ENCODE measurements around the gene SRRD. TPM values are rescaled to one million over a fixed set of nuclear protein-coding genes. Genes with fewer than 3 reads are reported as not detected.

Gene SRRD
- total and polyA plus RNA-seq, 2 of the 13 experiments (the other 11 are each of a cell fraction or from before 2014, with no cell fraction given), result 22.8 to 36.6 TPM

GRCh38 chr22:26483439-26484359 lies at the start of gene SRRD, which contains the start of gene HPS4 (continued):
- TF ChIP-seq AKNA (CRISPR knock-in tag; IDR thresholded peaks at IDR 0.05; ENCODE audit: borderline replicate concordance) (no peak), STAT6 (CRISPR knock-in tag; IDR thresholded peaks at IDR 0.05; ENCODE audit: borderline replicate concordance) (no peak), ZNF792 (CRISPR knock-in tag; IDR thresholded peaks at IDR 0.05) (peak; percentile 62; the same call in 1 of the 2 replicates), ZNF891 (CRISPR knock-in tag; IDR thresholded peaks at IDR 0.05) (peak; percentile 83), ZNF44 (CRISPR knock-in tag; IDR thresholded peaks at IDR 0.05) (0 out of 2 replicates have a peak, but pooled peaks have one; percentile 62), NONO (IDR thresholded peaks at IDR 0.05) (no peak), NONO (CRISPR knock-in tag; conservative IDR thresholded peaks at IDR 0.05) (peak; percentile 94), NR2F1 (CRISPR knock-in tag; IDR thresholded peaks at IDR 0.05) (peak; percentile 78 to 88), MTF2 (CRISPR knock-in tag; IDR thresholded peaks at IDR 0.05; ENCODE audit: borderline replicate concordance) (peak; percentile 59; the same call in 1 of the 2 replicates), ATF7 (IDR thresholded peaks at IDR 0.05) (peak; percentile 55), ATF7 (CRISPR knock-in tag; IDR thresholded peaks at IDR 0.05) (peak; percentile 62; the same call in 1 of the 2 replicates), ZFY (CRISPR knock-in tag; IDR thresholded peaks at IDR 0.05) (peak; percentile 92), ZNF101 (CRISPR knock-in tag; IDR thresholded peaks at IDR 0.05; ENCODE audit: borderline replicate concordance, low read depth) (no peak), SYNCRIP (IDR thresholded peaks at IDR 0.05; ENCODE audit: insufficient read depth, low read depth, low read length) (no peak), ZNF513 (CRISPR knock-in tag; conservative IDR thresholded peaks at IDR 0.05) (0 out of 2 replicates have a peak, but pooled peaks have one; percentile 48), CC2D1A (CRISPR knock-in tag; IDR thresholded peaks at IDR 0.05) (no peak), ZNF724P (CRISPR knock-in tag; IDR thresholded peaks at IDR 0.05; ENCODE audit: borderline replicate concordance) (peak; percentile 63; the same call in 1 of the 2 replicates)
